NCI-H1048 (cell line): Measurements from ENCODE around the gene PARM1.

Source experiments
- DNase-seq: peaks from one replicate; lab custom pipeline; 2025; lab: John Stamatoyannopoulos, UW

PARM1 gene, protein sequence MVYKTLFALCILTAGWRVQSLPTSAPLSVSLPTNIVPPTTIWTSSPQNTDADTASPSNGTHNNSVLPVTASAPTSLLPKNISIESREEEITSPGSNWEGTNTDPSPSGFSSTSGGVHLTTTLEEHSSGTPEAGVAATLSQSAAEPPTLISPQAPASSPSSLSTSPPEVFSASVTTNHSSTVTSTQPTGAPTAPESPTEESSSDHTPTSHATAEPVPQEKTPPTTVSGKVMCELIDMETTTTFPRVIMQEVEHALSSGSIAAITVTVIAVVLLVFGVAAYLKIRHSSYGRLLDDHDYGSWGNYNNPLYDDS

DNA sequence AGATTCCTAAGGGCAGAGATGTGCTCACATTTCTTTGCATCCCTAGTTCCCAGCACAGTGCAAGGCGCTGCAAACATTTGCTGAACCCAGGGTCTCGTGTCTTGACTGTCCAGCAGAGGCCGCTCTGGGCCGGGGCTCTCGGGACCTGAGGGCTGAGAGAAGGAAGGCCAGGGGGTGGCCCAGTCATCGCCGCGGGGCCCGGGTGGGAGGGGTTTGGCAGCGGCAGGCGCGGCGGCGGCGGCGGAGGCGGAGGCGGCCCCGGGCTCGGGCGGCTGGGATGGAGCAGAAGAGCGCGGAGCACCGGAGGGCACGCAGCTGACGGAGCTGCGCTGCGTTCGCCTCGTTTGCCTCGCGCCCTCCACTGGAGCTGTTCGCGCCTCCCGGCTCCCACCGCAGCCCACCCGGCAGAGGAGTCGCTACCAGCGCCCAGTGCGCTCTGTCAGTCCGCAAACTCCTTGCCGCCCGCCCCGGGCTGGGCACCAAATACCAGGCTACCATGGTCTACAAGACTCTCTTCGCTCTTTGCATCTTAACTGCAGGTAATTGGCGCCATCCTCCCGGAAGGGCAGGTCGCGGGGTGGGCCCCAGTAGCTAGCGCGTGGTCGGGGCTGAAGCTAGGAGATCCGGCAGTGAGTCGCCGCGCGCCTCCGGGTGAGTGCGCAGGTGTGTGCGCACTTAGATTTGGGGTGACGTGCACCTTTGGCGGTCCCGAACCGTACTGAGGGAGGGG is at the start of gene PARM1:
PARM1 (plus strand) TSS at position 285 of the 730 bp plus-strand sequence; CDS start at position 497, 212 bp downstream.
- DNase-seq: peak; percentile 28

DNA sequence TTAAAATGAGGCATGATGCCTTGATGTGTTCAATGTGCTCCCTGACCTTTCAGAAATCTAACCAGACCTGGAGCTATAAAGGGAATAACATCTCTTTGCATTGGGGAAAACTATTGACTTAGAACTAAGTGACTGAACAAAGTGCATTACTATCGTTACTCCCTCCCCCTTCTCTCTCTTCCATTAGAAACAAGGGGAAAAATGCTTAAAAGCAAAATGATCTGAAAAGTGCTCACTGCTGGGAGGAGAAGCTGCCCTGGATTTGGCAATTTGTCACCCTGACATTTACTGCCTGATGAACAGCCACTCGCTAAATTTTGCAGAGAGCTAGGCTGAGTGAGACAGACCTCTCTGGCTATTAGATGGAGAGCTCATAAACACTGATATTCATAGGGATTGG is 48.6 kb upstream of the PARM1 start:
- no peak for DNase-seq

DNA sequence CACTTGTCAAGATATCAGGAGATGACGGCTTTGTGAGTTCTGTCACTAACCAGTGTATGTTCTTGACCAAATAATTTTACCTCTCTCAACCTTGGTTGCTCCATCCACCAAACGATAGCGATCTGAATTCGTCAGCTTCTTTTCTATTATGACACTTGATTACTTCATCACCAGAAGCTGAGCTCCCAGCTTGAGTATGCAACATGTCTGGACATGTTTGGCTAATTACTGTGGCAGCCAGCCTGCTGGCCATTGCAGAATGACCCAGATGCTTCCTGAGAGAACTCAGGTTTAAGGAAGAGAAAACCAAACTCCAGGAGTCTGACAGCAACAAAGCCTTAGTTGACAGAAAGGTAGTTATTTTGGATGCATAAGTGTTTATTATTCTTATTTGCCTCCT is 46.4 kb upstream of the PARM1 start:
- no peak for DNase-seq

DNA sequence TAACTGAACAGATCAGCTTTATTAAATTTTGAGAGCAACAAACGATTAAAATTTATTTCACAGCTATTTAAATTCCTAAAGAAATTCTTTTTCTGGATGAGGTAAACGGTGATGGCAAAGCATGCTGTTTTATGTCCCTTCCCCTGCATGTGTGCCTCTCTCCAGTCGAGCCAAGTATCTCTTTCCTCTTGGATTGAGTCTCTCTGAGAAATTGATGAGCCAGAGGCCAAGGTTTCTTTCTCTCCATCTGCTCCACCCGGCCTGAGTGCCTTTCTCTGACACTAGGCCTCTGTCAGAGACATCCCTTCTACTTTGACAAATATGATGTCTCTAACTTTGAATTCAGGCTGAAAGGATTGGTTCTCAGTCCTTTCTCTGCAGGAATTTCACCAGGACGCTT is 42.6 kb upstream of the PARM1 start:
- no peak for DNase-seq

DNA sequence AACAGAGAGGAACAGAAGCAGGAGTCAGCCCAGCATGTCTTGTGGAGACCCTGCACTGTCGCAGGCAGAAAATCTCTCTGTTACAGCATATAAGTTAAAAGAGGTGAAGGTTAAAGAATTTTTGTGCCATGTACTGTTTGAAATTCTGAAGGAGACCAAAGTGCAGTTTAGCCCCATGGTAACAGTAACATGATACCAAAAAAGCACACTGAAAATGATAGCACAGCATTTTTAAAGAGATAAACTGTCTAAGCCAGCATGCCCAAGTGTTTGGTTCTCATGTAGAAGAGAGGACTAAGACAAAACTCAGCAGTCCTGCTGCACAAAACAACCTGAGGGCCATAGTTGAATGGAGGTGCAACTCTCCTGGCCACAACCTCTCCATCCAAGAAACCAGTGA is 41.9 kb upstream of the PARM1 start:
- no peak for DNase-seq

DNA sequence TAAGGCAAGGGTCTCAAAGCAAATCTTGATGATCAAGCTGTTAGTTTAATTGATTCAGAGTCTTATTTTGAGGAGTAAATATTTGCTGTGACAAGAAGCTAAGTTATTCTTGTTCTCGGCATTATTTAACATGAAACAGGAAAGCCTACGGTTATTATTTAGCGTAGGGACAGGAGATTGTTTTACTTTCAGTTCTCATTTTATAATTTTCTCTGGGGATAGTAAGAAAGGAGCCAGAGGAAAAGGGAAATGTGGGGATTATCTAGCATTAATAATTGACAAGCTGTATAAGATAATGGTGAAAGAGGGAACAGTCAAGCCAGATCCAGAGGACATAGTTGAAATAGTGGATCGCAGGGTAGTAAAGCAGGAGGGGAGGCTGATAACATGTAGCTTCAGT is 39.7 kb upstream of the PARM1 start:
- no peak for DNase-seq

DNA sequence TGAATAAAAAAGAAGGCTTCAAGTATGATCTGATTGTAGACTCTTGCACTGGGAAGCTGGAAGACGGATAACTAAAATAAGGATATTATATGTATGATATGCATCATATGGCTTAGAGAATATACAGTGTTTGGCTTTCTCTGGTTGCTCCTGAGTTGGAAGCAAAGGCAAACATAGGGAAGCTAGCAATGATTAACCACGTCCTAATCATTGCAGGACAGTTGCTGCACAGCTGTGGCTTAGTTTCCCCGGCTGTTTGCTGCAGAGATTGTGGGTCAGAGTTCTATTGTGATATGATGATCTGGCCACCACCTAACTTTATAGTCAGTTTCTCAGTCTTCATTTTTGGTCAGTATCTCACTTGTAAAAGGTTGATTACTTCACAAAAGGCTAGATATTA is 36.3 kb upstream of the PARM1 start:
- DNase-seq: no peak

DNA sequence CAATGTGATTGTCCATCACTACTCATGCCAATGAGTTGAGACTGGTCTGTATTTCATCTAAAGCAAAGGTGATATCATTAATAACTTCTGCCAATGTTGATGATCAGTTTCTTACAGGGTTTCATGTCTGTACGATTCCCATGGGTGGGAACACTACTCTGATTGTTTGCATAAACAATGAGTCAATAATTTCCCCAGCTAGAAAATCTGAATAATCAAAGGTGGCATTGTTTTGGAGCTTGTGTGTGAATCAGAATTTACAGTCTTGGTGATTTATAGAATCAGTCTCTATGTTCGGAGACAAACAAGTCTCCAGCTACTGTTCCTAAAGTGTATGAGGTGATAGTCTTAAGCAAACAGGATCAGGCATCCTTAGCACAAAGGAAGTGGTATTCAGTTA is 35.5 kb upstream of the PARM1 start:
- no peak for DNase-seq

DNA sequence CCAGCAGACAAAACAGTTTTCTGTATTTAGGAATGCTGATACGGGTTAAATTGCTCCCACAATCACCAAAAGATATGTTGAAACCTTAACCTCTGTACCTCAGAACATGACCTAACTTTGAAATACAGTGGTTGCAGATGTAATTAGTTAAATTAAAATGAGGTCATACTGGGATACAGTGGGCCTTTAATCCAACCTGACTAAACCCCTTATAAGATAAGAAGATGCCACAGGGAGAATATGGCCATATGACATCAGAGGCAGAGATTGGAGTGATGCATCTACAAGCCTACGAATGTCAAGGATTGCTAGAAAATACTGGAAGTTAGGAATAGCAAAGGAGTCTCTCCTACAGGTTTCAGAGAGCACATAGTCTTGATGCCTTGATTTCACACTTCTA is 32.1 kb upstream of the PARM1 start:
- DNase-seq: no peak

DNA sequence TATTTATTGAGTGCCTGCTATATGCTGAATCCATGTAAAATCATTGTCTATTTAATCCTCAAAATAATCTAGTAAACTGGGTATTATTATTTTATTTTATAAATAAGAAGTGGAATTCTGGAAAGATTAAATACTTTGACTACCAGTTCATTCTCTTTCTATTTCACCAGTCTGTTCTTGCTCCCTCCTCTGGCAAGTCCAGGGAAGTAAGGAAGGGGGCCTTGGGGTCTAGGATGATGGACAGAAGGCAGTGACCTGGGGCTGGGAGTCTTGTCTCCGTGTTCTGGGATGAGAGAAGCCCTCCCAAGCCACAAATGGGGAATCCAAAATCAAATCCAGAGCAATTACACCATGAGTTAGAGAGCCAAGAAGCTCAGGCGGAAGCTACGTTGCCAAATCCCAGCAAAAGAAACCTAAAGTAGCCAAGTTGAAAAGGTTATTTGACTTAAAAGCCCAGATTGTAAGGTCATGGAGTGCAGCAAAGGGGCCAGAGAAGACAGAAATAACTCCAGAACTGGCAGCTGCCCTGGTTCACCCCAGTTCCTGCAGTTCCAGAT is 28.3 kb upstream of the PARM1 start:
- no peak for DNase-seq

DNA sequence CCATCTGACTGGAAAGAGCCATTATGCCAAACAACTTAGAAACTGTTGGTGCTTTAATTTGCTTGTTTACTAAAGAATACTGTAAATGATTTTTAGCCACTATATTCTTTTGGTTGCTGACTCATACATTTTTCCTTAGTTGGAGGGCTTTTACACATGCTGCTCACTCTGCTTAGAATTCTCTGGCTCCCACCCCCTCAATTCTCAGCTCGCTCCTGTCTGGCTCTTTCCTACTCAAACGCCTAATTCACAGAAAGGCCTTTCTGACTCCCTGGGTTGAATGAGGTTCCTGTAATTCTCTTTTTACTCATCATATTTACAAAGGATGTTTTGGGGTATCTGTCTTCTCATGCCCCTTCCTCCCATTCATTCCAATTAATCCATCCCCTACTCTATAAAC is 26.1 kb upstream of the PARM1 start:
- DNase-seq: no peak

DNA sequence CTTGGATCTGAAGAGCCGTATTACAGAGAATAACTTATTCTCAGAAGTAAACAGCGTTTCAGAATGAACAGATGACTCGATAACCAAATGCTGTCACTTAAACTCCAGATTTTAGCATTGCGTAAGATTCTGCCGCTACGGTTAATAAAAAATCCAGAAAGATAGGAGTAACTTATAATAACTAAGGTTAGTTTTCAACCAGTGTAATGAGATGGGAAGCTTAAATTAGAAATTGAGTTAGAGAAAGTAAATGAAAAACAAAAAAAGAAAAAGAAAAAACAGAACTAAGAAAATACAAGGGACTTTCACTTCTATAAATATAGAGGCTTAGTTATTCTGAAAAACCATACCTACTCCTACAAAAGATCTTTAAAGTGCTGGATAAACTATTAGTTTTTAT is 13.1 kb upstream of the PARM1 start:
- DNase-seq: no peak

DNA sequence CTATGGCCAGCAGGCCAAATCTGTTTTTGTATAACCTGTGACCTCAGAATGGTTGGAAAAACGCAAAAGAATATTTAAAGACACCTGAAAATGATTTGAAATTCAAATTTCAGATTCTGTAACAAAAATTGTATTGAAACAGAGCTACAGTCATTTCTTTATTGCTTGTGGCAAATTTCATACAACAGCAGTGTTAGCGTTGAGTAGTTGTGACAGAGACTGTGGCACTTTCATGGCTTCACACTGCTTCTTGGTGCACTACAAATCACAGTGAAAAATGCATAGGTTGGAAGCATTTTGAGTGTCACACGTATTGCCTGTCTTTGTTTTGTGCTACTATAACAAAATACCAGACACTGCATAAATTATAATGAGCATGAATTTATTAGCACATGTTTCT is 12.2 kb upstream of the PARM1 start:
- no peak for DNase-seq

DNA sequence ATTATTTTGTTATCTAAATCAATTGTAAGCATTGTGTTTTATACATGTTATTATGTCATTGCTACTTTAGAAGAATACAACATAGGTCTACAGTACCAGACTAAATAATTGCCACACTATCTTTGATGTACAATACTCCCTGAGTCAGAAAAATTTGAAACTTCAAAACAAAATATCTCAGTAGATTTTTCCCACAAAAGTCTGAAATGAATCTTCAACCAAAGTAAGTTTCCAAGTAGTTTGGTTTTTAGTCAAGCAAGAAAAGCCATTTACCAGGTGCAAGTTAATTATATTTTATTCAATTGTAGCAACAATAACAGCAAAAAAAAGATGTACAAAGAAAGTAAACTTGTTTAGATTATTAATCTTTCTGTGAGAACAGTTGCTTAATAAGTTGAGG is 11.4 kb upstream of the PARM1 start:
- DNase-seq: no peak

DNA sequence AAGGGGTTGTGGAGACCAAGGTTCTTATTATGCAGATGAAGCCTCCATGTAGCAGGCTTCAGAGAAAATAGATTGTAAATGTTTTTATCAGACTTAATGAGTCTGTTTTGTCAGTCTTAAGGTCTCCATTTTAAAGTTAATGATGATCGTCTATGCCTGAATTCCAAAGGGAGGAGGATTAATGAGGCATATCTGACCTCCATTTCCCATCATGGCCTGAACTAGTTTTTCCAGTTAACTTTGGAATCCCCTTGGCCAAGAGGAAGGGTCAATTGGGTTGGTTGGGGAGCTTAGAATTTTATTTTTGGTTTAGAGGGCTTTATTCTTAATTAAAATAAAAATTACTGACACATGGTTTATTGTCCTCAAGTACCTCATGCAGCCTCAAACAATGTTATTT is 6.9 kb upstream of the PARM1 start:
- DNase-seq: no peak

DNA sequence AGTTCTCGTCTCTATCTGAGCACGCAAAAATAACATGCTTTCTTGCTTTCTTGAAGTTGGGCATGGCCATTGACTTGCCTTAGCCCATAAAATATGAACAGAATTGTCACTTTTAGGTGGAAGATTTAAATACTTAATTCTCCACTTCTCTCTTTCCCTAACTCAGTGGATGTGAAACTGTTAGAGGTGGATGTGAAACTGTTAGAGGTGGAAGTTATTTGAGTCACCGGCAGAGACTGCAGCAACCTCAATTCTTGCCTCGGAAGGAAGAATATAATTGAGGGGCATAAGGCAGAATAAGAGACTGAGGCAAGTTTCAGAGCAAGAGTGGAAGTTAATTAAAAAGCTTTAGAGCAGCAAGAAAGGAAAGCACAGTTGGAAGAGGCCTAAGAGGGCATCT is 2.8 kb upstream of the PARM1 start:
- DNase-seq: no peak

DNA sequence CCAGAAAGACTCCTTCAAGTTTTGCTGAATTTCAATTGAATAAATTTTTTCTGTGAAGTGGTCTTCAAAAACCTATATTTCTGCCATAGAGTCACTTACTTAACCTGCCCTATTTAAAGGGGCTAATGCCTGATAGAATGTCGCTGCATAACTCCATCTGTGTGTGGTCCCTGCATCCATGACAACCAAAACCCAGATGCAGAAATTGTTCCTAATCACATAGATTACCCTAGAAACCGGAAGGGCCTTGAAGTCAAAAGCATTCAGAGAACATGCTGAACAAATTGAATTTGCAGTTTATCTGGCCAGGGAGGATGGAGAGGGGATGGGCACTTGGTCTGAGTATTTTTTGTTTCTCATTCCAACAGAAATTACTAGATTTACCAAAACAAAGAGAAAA is 1.5 kb upstream of the PARM1 start:
- DNase-seq: no peak

DNA sequence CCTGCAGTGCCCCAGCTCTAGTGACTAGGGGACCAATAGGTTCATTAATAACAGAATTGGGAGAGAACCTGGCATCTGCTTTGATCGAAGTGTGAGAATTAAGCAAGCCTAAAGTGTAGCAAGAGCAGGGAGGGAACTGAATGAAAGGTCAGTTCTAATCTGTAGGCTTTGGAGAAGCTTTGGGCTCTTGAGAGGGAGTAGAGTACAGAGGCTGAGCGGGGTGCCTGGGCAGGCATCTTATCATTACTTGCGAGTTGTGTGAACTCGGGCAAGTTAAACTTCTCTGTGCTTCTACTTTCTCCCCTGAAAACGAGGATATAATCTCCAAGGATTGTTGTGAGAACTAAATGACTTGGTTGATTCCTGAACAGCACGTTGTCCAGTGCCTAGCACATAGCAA is 906 bp upstream of the PARM1 start:
- no peak for DNase-seq

DNA sequence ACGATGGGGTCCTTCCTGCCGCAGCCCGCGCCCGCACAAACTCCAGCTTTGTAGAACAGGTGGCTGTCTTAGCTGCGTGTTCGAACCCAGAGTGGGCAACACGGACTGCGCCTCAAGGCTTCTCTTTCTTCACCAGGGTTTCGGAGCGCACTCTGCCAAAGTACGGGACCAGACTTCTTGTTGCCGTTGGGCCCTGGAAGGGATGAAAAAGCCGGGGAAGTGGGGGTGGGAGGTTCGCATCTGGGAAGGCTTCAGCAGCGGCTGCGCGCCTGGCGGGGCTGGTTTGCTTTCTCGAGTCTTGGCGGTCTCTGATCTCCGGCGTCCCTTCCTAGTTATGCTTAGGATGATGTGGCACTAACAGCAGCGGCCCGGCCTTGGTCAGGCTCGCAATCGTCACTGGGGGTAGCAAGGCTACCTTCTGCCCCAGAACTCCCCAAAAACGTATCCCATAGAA is 673 bp downstream of the PARM1 start:
- DNase-seq: no peak

DNA sequence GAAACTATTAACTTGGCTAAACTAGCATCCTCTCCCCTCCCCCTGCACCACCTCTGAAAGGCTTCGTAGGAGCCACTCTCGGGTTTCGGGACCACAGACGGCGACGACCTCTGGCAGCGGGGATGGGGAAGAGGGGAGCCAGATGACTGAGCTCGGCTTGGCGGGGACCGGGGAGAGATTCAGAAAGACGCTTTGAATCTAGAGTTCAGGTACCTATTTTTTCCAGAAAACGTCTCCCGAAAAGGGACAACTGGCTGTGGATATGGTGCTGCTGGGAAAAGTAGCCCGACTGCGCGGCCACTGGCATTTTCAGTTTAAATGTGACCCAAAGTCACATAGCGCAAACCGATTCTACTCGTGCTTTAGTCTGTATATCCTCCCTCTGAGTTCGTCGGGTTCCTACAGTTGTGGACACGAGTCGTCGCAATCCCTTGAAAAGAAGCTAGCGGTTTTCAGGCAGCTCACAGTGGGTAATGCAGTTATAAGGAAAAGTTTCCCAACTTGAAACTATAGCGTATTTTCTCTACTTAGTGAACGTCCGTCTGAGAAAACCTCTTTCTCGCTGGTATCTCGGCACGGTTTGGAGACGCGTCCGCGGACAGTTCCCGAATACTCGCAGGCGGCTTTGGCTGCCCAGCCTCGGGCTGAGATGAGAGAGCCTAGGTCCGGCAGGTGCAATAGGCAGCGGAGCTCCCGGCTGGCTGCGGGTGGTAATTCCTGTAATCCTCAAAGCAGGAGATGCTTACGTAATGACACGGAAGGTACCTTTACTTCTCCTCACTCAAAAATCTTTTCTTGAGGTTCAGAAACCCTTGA is 1.3 kb downstream of the PARM1 start:
- no peak for DNase-seq

DNA sequence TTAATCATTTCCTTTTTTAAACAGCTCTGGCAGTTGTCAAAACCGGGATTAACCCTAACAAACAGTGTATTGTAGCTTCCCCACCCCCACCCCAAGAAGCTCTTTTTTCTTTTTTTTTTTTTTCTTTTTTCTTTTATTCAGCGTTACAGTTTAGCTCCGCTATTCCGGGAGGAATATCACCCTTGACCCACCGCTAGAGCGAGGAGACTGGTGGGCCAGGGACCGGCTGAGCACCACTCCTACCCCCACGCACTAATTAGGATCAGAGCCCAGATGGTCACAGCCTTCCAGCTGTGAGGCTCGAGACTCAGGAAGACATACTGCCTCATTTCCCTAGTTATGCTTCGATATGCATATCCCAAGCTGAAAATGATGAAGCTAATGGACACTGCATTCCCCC is 2.0 kb downstream of the PARM1 start:
- no peak for DNase-seq

DNA sequence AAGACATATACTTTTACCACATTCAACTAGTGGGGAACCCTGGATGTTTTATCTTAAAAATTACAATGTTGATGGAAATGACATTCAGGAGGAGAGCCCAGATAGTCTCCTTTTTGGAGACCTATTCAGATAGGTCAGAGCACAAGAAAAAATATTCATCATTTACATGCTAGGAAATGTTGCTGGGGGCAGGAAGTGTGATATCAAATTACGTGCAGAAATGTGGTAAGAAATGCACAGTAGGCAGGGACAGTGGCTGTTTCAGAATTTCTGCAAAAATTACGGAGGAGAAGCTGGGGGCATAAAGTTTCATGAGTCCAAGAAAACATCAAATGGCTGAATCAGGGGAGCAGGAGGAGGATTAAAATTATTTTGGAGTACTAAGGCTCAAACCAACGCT is 8.2 kb downstream of the PARM1 start:
- no peak for DNase-seq
